Measurements from ENCODE around the gene PDIA6. TPM values are rescaled to one million over a fixed set of nuclear protein-coding genes. Genes with fewer than 3 reads are reported as not detected.
A peak's percentile ranks its signal among the peaks of the same experiment; 100 is the strongest.

PDIA6 gene
- total RNA-seq, 1 experiment from 2014 or later = 149 TPM

GRCh38 chr2:10783421-10783820 is 29.2 kb downstream of the PDIA6 start:
- Histone ChIP-seq H3K4me2 (ENCODE audit: low read length) (no peak overlapping the region), H3K4me1 (ENCODE audit: control insufficient read depth in 1 of 2, insufficient read depth in 2 of 2, low read length in 2 of 2) (no peaks in the 10 kb centered on the region), H3K9ac (ENCODE audit: low read length) (no peak overlapping the region), H2AFZ (ENCODE audit: low read depth, low read length, poor library complexity, severe bottlenecking) (no peak overlapping the region), H3K79me2 (ENCODE audit: insufficient read depth, low read length) (peaks cover 37% of the 10 kb centered on the region), H3K9me2 (ENCODE audit: insufficient read depth) (no peaks in the 10 kb centered on the region), H3K27me3 (ENCODE audit: insufficient read depth, low read length) (no peaks in the 10 kb centered on the region), H3K4me3 (replicated peaks in 1 of 2; ENCODE audit: low read depth in 1 of 2, low read length in 2 of 2) (no peak overlapping the region), H3K36me3 (ENCODE audit: control insufficient read depth in 1 of 2, insufficient read depth in 2 of 2, low read length in 2 of 2) (peaks cover 54 to 58% of the 10 kb centered on the region in 2 experiments; a peak in 3 of 4 replicates), H4K20me1 (ENCODE audit: insufficient read depth) (0 out of 2 replicates have a peak, but pooled peaks cover 4% of the 10 kb centered on the region), H3K9me3 (ENCODE audit: control insufficient read depth in 1 of 2, insufficient read depth in 1 of 2, low read depth in 1 of 2, low read length in 2 of 2) (no peaks in the 10 kb centered on the region), H3K27ac (ENCODE audit: low read depth, low read length) (no peak overlapping the region)
- TSS peak; percentile 31 for BruUV-seq (replicated peaks)
- TF ChIP-seq YY1 (IDR thresholded peaks at IDR 0.05; ENCODE audit: extremely low read depth, insufficient replicate concordance, low read depth, low read length) (no peak), POLR2A (IDR thresholded peaks at IDR 0.05; ENCODE audit: borderline replicate concordance, extremely low read depth, insufficient read depth, insufficient read length) (no peak), MAX (IDR thresholded peaks at IDR 0.05) (no peak), CBX3 (IDR thresholded peaks at IDR 0.05; ENCODE audit: low read depth) (no peak), ZFX (IDR thresholded peaks at IDR 0.05) (no peak), CEBPB (IDR thresholded peaks at IDR 0.05; ENCODE audit: low read depth) (no peak), SRF (IDR thresholded peaks at IDR 0.05; ENCODE audit: low read depth) (no peak), ZBTB33 (IDR thresholded peaks at IDR 0.05; ENCODE audit: extremely low read depth, insufficient replicate concordance, low read length) (no peak), EZH2 (IDR thresholded peaks at IDR 0.05) (no peak)
- ChIA-PET CTCF (no interaction called here), RAD21 (ENCODE audit: low non-redundant PET in 1 of 2, low total read pairs in 2 of 2, uncharacterized antibody in 2 of 2, unreplicated experiment in 2 of 2) (no interaction called here), POLR2A (no interaction called here)
- ATAC-seq (no peak), DNase-seq (ENCODE audit: low read depth, low spot score) (no peak)
- intact Hi-C loops (cut with micrococcal nuclease) = no loop called here
